MM.1S (cell line): ENCODE measurements around the gene ALX3.

Experiments
- DNase-seq: peaks from one replicate; pipeline ENCODE4 v3.0.0-alpha.2; 2015
- H2AFZ ChIP-seq: fragments of 300-600 bp; sonication (generic); 2 replicates; pipeline ENCODE4 v1.6.0; 2016; ENCODE audit warnings: antibody characterized with exemption, low read length
- H3F3A ChIP-seq: fragments of 300-600 bp; sonication (generic); 2 replicates; pipeline ENCODE4 v1.6.1; 2016; ENCODE audit warnings: mild to moderate bottlenecking, antibody characterized with exemption, low read length, moderate library complexity, mixed read lengths; ENCODE audit not compliant: insufficient read depth
- H3K27ac ChIP-seq: fragments of 300-600 bp; sonication (generic); 2 replicates; pipeline ENCODE4 v1.5.1; 2016; ENCODE audit warnings: mild to moderate bottlenecking, low read length
- H3K27me3 ChIP-seq: fragments of 300-600 bp; sonication (generic); replicated peaks from 2 replicates; pipeline ENCODE4 v1.6.0; 2016; ENCODE audit warnings: low read length; ENCODE audit not compliant: insufficient read depth
- H3K36me3 ChIP-seq: fragments of 300-600 bp; sonication (generic); replicated peaks from 2 replicates; pipeline ENCODE4 v1.6.1; 2016; ENCODE audit warnings: mild to moderate bottlenecking, low read length, mixed read lengths; ENCODE audit not compliant: insufficient read depth
- H3K4me1 ChIP-seq: fragments of 300-600 bp; sonication (generic); 2 replicates; pipeline ENCODE4 v1.6.1; 2016; ENCODE audit warnings: low read length, mixed read lengths
- H3K4me2 ChIP-seq: fragments of 300-600 bp; sonication (generic); 2 replicates; pipeline ENCODE4 v1.6.0; 2016; ENCODE audit warnings: low read depth, low read length
- H3K4me3 ChIP-seq: fragments of 300-600 bp; sonication (generic); 2 replicates; pipeline ENCODE4 v1.5.1; 2016; ENCODE audit warnings: low read length, mixed read lengths
- H3K79me2 ChIP-seq: fragments of 300-600 bp; sonication (generic); 2 replicates; pipeline ENCODE4 v1.6.1; 2016; ENCODE audit warnings: mixed run types, low read length, mixed read lengths
- H3K9ac ChIP-seq: fragments of 300-600 bp; sonication (generic); 2 replicates; pipeline ENCODE4 v1.6.1; 2016; ENCODE audit warnings: low read length, mixed read lengths
- H3K9me2 ChIP-seq: fragments of 300-600 bp; sonication (generic); replicated peaks from 2 replicates; pipeline ENCODE4 v1.6.1; 2016; ENCODE audit warnings: mild to moderate bottlenecking, low read length, mixed read lengths; ENCODE audit not compliant: insufficient read depth
- H3K9me3 ChIP-seq: fragments of 300-600 bp; sonication (generic); replicated peaks from 2 replicates; pipeline ENCODE4 v1.6.1; 2016; ENCODE audit warnings: mild to moderate bottlenecking, low read length, mixed read lengths; ENCODE audit not compliant: insufficient read depth
- H4K20me1 ChIP-seq: fragments of 300-600 bp; sonication (generic); 2 replicates; pipeline ENCODE4 v1.6.1; 2016; ENCODE audit warnings: mild to moderate bottlenecking, low read length, moderate library complexity, mixed read lengths; ENCODE audit not compliant: insufficient read depth
- EZH2 ChIP-seq: fragments of 300-600 bp; sonication (generic); optimal IDR thresholded peaks from 2 replicates; pipeline ENCODE3; 2017; ENCODE audit warnings: low read depth, mild to moderate bottlenecking, antibody characterized with exemption, low read length, mixed read lengths
- EZH2phosphoT487 ChIP-seq: fragments of 300-600 bp; sonication (generic); IDR thresholded peaks from 2 replicates; pipeline ENCODE4 v1.6.1; 2018; ENCODE audit warnings: antibody characterized with exemption, low read length
- TF ChIP-seq, protein P1 (sequence below): fragments of 300-600 bp; sonication (generic); IDR thresholded peaks from 2 replicates; pipeline ENCODE4 v1.5.1; 2016; ENCODE audit warnings: antibody characterized with exemption, low read length, mixed read lengths

ALX3 gene

DNA sequence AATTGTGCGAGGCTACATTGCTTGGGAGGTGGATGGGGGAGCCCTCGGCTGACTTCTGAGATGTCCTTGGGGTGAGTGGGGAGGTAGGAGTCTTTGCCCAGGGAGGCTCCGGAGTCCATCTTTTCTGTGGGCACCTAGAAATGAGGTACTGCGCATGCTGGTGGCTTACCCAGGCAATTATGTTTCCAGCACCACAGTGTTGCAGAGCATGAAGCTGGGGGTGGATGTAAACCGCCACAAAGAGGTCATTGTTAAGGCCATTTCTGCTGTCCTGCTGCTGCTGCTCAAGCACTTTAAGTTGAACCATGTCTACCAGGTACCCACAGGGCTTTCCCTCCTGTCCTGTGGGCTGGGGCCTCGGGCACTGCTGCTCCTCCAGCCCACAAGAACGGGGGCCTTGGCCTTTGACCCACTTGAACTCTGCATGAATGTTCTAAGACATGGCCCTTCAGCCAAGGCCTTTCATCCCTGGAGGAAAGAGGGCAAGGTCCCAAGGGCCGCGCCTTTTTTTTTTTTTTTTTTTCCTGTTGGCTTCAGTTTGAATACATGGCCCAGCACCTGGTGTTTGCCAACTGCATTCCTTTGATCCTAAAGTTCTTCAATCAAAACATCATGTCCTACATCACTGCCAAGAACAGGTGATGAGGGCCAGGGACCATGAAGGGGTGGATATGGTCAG, 21.4 kb downstream of the ALX3 start:
- H3K4me1 ChIP-seq = no peaks in the 10 kb centered on the region
- no peak overlapping the region for H3K9ac ChIP-seq
- H3K27me3 ChIP-seq = no peaks in the 10 kb centered on the region
- H3K4me2 ChIP-seq = no peak overlapping the region
- H2AFZ ChIP-seq = no peak overlapping the region
- H3F3A ChIP-seq = no peaks in the 10 kb centered on the region
- no peaks in the 10 kb centered on the region for H3K9me2 ChIP-seq
- H3K79me2 ChIP-seq = no peaks in the 10 kb centered on the region
- no peaks in the 10 kb centered on the region for H3K9me3 ChIP-seq
- H3K27ac ChIP-seq = no peak overlapping the region
- no peaks in the 10 kb centered on the region for H3K36me3 ChIP-seq
- TF ChIP-seq, protein P1, sequence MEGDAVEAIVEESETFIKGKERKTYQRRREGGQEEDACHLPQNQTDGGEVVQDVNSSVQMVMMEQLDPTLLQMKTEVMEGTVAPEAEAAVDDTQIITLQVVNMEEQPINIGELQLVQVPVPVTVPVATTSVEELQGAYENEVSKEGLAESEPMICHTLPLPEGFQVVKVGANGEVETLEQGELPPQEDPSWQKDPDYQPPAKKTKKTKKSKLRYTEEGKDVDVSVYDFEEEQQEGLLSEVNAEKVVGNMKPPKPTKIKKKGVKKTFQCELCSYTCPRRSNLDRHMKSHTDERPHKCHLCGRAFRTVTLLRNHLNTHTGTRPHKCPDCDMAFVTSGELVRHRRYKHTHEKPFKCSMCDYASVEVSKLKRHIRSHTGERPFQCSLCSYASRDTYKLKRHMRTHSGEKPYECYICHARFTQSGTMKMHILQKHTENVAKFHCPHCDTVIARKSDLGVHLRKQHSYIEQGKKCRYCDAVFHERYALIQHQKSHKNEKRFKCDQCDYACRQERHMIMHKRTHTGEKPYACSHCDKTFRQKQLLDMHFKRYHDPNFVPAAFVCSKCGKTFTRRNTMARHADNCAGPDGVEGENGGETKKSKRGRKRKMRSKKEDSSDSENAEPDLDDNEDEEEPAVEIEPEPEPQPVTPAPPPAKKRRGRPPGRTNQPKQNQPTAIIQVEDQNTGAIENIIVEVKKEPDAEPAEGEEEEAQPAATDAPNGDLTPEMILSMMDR = no peak
- TF ChIP-seq EZH2phosphoT487 (no peak), EZH2 (no peak)
- H4K20me1 ChIP-seq = no peaks in the 10 kb centered on the region
- no peak overlapping the region for H3K4me3 ChIP-seq
- no peak for DNase-seq

DNA sequence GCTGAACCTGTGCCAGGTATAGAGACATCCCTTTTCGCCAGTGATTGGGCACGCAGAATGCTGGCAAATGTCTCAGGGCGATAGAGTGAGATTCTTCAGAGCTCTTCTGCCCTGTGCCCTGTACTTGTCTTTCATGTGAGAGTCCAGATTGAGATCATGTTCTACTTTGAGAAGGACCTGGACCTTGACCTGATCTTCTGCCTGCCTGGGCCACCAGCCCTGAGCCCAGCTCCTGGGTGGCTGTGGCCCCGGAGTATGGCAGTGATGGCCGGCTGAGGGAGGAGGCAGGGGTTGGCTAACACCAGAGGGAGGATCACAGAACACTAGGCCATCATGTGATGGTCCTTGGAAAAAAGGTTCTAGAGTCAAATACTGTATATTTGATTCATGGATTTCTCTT, 22.2 kb downstream of the ALX3 start:
- no peak for DNase-seq
- TF ChIP-seq EZH2 = no peak
- TF ChIP-seq, protein P1 = no peak
- no peak for TF ChIP-seq EZH2phosphoT487
- no peaks in the 10 kb centered on the region for H3F3A ChIP-seq
- no peaks in the 10 kb centered on the region for H3K4me1 ChIP-seq
- H3K9me2 ChIP-seq = no peaks in the 10 kb centered on the region
- no peaks in the 10 kb centered on the region for H3K9me3 ChIP-seq
- H4K20me1 ChIP-seq = no peaks in the 10 kb centered on the region
- H3K36me3 ChIP-seq = no peaks in the 10 kb centered on the region
- no peak overlapping the region for H3K9ac ChIP-seq
- no peaks in the 10 kb centered on the region for H3K79me2 ChIP-seq
- H3K27ac ChIP-seq = no peak overlapping the region
- no peak overlapping the region for H3K4me2 ChIP-seq
- H3K4me3 ChIP-seq = no peak overlapping the region
- no peaks in the 10 kb centered on the region for H3K27me3 ChIP-seq
- no peak overlapping the region for H2AFZ ChIP-seq

DNA sequence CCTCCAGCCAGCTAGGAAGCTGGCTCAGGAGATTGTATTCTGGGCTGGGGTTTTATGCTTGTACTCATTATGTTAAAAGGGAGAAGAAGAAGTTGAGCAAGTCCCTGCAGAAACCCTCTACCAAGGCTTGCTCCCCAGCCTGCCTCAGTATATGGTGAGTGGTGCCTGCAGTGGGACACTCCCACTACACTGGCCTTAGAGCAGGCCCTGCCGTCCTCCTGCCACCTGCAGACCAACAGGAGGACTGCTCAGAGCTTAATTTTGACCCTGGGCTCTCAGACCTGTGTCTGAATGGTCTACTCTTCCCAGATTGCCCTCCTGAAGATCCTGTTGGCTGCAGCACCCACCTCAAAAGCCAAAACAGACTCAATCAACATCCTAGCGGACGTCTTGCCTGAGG, 23.0 kb downstream of the ALX3 start:
- Histone ChIP-seq H3K27me3 (no peaks in the 10 kb centered on the region), H2AFZ (no peak overlapping the region), H3K4me2 (no peak overlapping the region), H3K27ac (no peak overlapping the region), H4K20me1 (no peaks in the 10 kb centered on the region), H3K9me2 (no peaks in the 10 kb centered on the region), H3K4me1 (no peaks in the 10 kb centered on the region), H3K9ac (no peak overlapping the region), H3K79me2 (no peaks in the 10 kb centered on the region), H3F3A (no peaks in the 10 kb centered on the region), H3K4me3 (no peak overlapping the region), H3K9me3 (no peaks in the 10 kb centered on the region), H3K36me3 (no peaks in the 10 kb centered on the region)
- TF ChIP-seq EZH2phosphoT487 = no peak
- no peak for DNase-seq

DNA sequence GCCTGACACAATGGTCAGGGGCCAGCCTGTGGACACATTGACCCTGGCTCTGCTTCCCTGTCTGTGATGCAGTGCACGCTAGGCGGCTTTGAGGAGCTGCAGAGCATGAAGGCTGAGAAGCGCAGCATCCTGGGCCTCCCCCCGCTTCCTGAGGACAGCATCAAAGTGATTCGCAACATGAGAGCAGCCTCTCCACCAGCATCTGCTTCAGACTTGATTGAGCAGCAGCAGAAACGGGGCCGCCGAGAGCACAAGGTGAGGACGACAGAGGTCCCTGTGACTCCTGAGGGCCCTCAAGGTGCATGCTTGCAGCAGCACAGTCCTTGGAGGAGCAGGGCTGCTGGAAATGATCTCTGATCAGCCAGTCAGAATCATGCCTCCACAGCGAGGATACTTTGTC, 27.5 kb downstream of the ALX3 start:
- Histone ChIP-seq H3F3A (no peaks in the 10 kb centered on the region), H3K27ac (no peak overlapping the region), H3K4me1 (no peaks in the 10 kb centered on the region), H3K27me3 (no peaks in the 10 kb centered on the region), H3K9me2 (no peaks in the 10 kb centered on the region), H3K79me2 (no peaks in the 10 kb centered on the region), H3K9me3 (no peaks in the 10 kb centered on the region), H3K4me2 (no peak overlapping the region), H3K9ac (no peak overlapping the region), H4K20me1 (no peaks in the 10 kb centered on the region), H2AFZ (no peak overlapping the region), H3K36me3 (no peaks in the 10 kb centered on the region), H3K4me3 (no peak overlapping the region)
- no peak for DNase-seq
- TF ChIP-seq EZH2phosphoT487 (no peak), EZH2 (no peak)
- TF ChIP-seq, protein P1 = no peak
